Uterus (tissue), 2 donors: ENCODE results near the gene PCYOX1L.

Experiments
- POLR2A ChIP-seq, 2 donors: fragments of 450-650 bp; IDR thresholded peaks; one replicate each; pipeline ENCODE4 v1.6.1; 2016; ENCODE audit warnings: antibody characterized with exemption in 2 of 2, mild to moderate bottlenecking in 1 of 2, moderate library complexity in 1 of 2
- TF ChIP-seq, protein P1 (sequence below), 4 experiments: fragments of 200-600 bp in 2 of 4; fragments of 450-650 bp in 2 of 4; sonication (generic) in 2 of 4; IDR thresholded peaks; one replicate each; pipeline ENCODE4 v1.5.1; 2016 to 2019; ENCODE audit warnings: antibody characterized with exemption in 4 of 4, mild to moderate bottlenecking in 2 of 4, moderate library complexity in 1 of 4

GRCh38 chr5:149310947-149311658 lies 46.7 kb upstream of the PCYOX1L start:
- TF ChIP-seq, protein P1, sequence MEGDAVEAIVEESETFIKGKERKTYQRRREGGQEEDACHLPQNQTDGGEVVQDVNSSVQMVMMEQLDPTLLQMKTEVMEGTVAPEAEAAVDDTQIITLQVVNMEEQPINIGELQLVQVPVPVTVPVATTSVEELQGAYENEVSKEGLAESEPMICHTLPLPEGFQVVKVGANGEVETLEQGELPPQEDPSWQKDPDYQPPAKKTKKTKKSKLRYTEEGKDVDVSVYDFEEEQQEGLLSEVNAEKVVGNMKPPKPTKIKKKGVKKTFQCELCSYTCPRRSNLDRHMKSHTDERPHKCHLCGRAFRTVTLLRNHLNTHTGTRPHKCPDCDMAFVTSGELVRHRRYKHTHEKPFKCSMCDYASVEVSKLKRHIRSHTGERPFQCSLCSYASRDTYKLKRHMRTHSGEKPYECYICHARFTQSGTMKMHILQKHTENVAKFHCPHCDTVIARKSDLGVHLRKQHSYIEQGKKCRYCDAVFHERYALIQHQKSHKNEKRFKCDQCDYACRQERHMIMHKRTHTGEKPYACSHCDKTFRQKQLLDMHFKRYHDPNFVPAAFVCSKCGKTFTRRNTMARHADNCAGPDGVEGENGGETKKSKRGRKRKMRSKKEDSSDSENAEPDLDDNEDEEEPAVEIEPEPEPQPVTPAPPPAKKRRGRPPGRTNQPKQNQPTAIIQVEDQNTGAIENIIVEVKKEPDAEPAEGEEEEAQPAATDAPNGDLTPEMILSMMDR (IDR thresholded peaks at IDR 0.05) = no peak
- no peak for TF ChIP-seq POLR2A (IDR thresholded peaks at IDR 0.05)
